SK-N-SH (cell line): ENCODE results near the gene ZNRF1. TPM values are rescaled to one million over a fixed set of nuclear protein-coding genes. Genes with fewer than 3 reads are reported as not detected.
A peak's percentile ranks its signal among the peaks of the same experiment; 100 is the strongest.

ENCODE experiments used
- CTCF ChIA-PET: fragments of 300-600, 350-600 bp; formaldehyde crosslinking; extraction: SDS; loops from one replicate; lab custom pipeline; 2021; lab: Yijun Ruan, JAX
- POLR2A ChIA-PET: fragments of 350-600 bp; sonication (Branson Sonifier 250); formaldehyde crosslinking; extraction: SDS; loops from one replicate; lab custom pipeline; 2020; ENCODE audit warnings: antibody characterized with exemption, inconsistent platforms; lab: Yijun Ruan, JAX
- DNase-seq: peaks from one replicate; pipeline ENCODE4 v3.0.0; 2012
- H2AFZ ChIP-seq: fragments of 200-600 bp; sonication (generic); 2 replicates; pipeline ENCODE4 v1.8.1; 2016; ENCODE audit warnings: antibody characterized with exemption, mild to moderate bottlenecking, low read depth
- H3F3A ChIP-seq: fragments of 200-600 bp; sonication (generic); replicated peaks from 2 replicates; pipeline ENCODE3; 2016; ENCODE audit warnings: antibody characterized with exemption, mild to moderate bottlenecking; ENCODE audit not compliant: insufficient read depth
- H3K27ac ChIP-seq, 2 experiments: fragments of 200-500 bp in 1 of 2; fragments of 200-600 bp in 1 of 2; sonication (Bioruptor generic) in 1 of 2; sonication (generic), shearing (Covaris generic) in 1 of 2; 2 replicates each; pipeline versions ENCODE4 v1.5.1 to v1.6.1; 2014 to 2016; ENCODE audit warnings: low read depth in 2 of 2, inconsistent platforms in 1 of 2, low read length in 1 of 2, mild to moderate bottlenecking in 1 of 2, mixed read lengths in 1 of 2
- H3K27me3 ChIP-seq: fragments of 200-600 bp; sonication (generic), shearing (Covaris generic); 2 replicates; pipeline ENCODE4 v1.6.1; 2016; ENCODE audit warnings: mixed run types; ENCODE audit not compliant: insufficient read depth
- H3K36me3 ChIP-seq, 2 experiments: fragments of 200-500 bp in 1 of 2; fragments of 200-600 bp in 1 of 2; sonication (Bioruptor generic) in 1 of 2; sonication (generic) in 1 of 2; replicated peaks in 1 of 2; 2 replicates each; pipeline versions ENCODE3 to v1.5.1; 2014 to 2016; ENCODE audit warnings: low read length in 1 of 2, mild to moderate bottlenecking in 1 of 2; ENCODE audit not compliant: insufficient read depth in 2 of 2, control insufficient read depth in 1 of 2
- H3K4me1 ChIP-seq, 2 experiments: fragments of 200-500 bp in 1 of 2; fragments of 200-600 bp in 1 of 2; sonication (Bioruptor generic) in 1 of 2; sonication (generic), shearing (Covaris generic) in 1 of 2; 2 replicates each; pipeline versions ENCODE4 v1.5.1 to v1.6.1; 2014 to 2016; ENCODE audit warnings: low read depth in 1 of 2, low read length in 1 of 2, mixed run types in 1 of 2; ENCODE audit not compliant: insufficient read depth in 2 of 2, control insufficient read depth in 1 of 2
- H3K4me2 ChIP-seq: fragments of 200-600 bp; sonication (generic), shearing (Covaris generic); 2 replicates; pipeline ENCODE4 v1.6.1; 2017; ENCODE audit warnings: mixed run types
- H3K4me3 ChIP-seq, 2 experiments: fragments of 200-500 bp in 1 of 2; fragments of 200-600 bp in 1 of 2; sonication (Bioruptor generic) in 1 of 2; sonication (generic), shearing (Covaris generic) in 1 of 2; 2 replicates each; pipeline versions ENCODE4 v1.5.1 to v1.8.1; 2014 to 2016; ENCODE audit warnings: low read depth in 2 of 2, inconsistent platforms in 1 of 2, low read length in 1 of 2, mild to moderate bottlenecking in 1 of 2, mixed read lengths in 1 of 2, moderate library complexity in 1 of 2
- H3K79me2 ChIP-seq: fragments of 200-600 bp; sonication (generic); 2 replicates; pipeline ENCODE4 v1.8.1; 2017; ENCODE audit warnings: mild to moderate bottlenecking; ENCODE audit not compliant: insufficient read depth
- H3K9ac ChIP-seq: fragments of 200-600 bp; sonication (generic); 2 replicates; pipeline ENCODE4 v1.6.1; 2017; ENCODE audit warnings: mixed run types
- H3K9me2 ChIP-seq: fragments of 200-600 bp; sonication (generic); 2 replicates; pipeline ENCODE4 v1.6.1; 2017; ENCODE audit warnings: mixed run types
- H3K9me3 ChIP-seq: fragments of 200-600 bp; sonication (generic); 2 replicates; pipeline ENCODE4 v1.6.1; 2017; ENCODE audit warnings: mixed run types, mild to moderate bottlenecking, moderate library complexity
- H4K20me1 ChIP-seq: fragments of 200-600 bp; sonication (generic); 2 replicates; pipeline ENCODE4 v1.6.1; 2017; ENCODE audit warnings: mild to moderate bottlenecking, mixed run types; ENCODE audit not compliant: insufficient read depth
- CHD2 ChIP-seq: fragments of 150-350 bp; IDR thresholded peaks from 2 replicates; pipeline ENCODE4 v1.6.1; 2018; ENCODE audit warnings: low read length; ENCODE audit not compliant: partially characterized antibody
- FOSL2 ChIP-seq: IDR thresholded peaks from 2 replicates; pipeline ENCODE4 v1.4.0; 2012; ENCODE audit warnings: low read depth, mild to moderate bottlenecking, moderate library complexity, borderline replicate concordance
- GATA2 ChIP-seq: sonication (generic); formaldehyde crosslinking; IDR thresholded peaks from 2 replicates; pipeline ENCODE4 v1.5.0; 2020; ENCODE audit warnings: mild to moderate bottlenecking, missing genetic modification reagents
- MXI1 ChIP-seq: IDR thresholded peaks from 2 replicates; pipeline ENCODE4 v1.6.1; 2012; ENCODE audit warnings: mild to moderate bottlenecking, low read depth, low read length, improper control_type of control experiment
- NFIC ChIP-seq: IDR thresholded peaks from 2 replicates; pipeline ENCODE4 v1.4.0; 2012; ENCODE audit warnings: borderline replicate concordance
- NRF1 ChIP-seq: IDR thresholded peaks from 2 replicates; pipeline ENCODE4 v1.6.1; 2012; ENCODE audit warnings: low read depth, mild to moderate bottlenecking, low read length
- POLR2AphosphoS5 ChIP-seq: IDR thresholded peaks from 2 replicates; pipeline ENCODE4 v1.6.1; 2012; ENCODE audit warnings: low read depth, low read length
- RCOR1 ChIP-seq: fragments of 150-350 bp; IDR thresholded peaks from 2 replicates; pipeline ENCODE4 v1.6.1; 2017; ENCODE audit warnings: antibody characterized with exemption, low read length
- SIN3A ChIP-seq: IDR thresholded peaks from 2 replicates; pipeline ENCODE4 v1.6.1; 2012; ENCODE audit warnings: low read depth, mild to moderate bottlenecking, low read length, moderate library complexity, borderline replicate concordance
- SMC3 ChIP-seq: IDR thresholded peaks from 2 replicates; pipeline ENCODE4 v1.6.1; 2012; ENCODE audit warnings: low read depth, low read length, improper control_type of control experiment
- TCF12 ChIP-seq: IDR thresholded peaks from 2 replicates; pipeline ENCODE4 v1.4.0; 2012
- USF1 ChIP-seq: IDR thresholded peaks from 2 replicates; pipeline ENCODE4 v1.4.0; 2012; ENCODE audit warnings: low read depth, borderline replicate concordance
- YY1 ChIP-seq: IDR thresholded peaks from 2 replicates; pipeline ENCODE4 v1.4.0; 2012; ENCODE audit warnings: low read depth, mild to moderate bottlenecking
- ZBTB33 ChIP-seq: IDR thresholded peaks from 2 replicates; pipeline ENCODE4 v1.4.0; 2012; ENCODE audit warnings: low read depth, borderline replicate concordance
- WGBS: methylation state at CpG from one replicate; pipeline ENCODE4 v1.1.6; 2017; ENCODE audit warnings: low lambda C conversion rate; 5-methylcytosine and 5-hydroxymethylcytosine counted together
- polyA plus RNA-seq, 3 experiments: library from polyadenylated mRNA; depleted of rRNA; stranded (reverse); fragments of >200 nt; gene quantifications; 2 replicates each; pipeline ENCODE4 v1.2.3, GENCODE V29; 2012

ZNRF1 gene
- polyA plus RNA-seq, 1 of the 3 experiments (the other 2 are of a cell fraction) = 23.7 TPM

- Histone ChIP-seq H3K36me3 (peaks cover 0 to 3% of the 10 kb centered on the region in 2 experiments), H3K9me3 (no peaks in the 10 kb centered on the region), H2AFZ (no peak overlapping the region), H3K9ac (no peak overlapping the region), H3K27ac (no peak overlapping the region), H3K9me2 (no peaks in the 10 kb centered on the region), H3K4me2 (no peak overlapping the region), H3K4me3 (no peak overlapping the region), H3K27me3 (no peaks in the 10 kb centered on the region), H3F3A (no peaks in the 10 kb centered on the region), H3K4me1 (peaks cover 14 to 36% of the 10 kb centered on the region in 2 experiments; a peak in 3 of 4 replicates), H4K20me1 (peaks cover 41% of the 10 kb centered on the region), H3K79me2 (peaks cover 76% of the 10 kb centered on the region)
- WGBS = 78% methylated on average over 4 of the region's 4 CpGs
- CTCF ChIA-PET = no interaction called here
- DNase-seq = no peak
- POLR2A ChIA-PET = no interaction called here
- no peak for TF ChIP-seq YY1
- no peak for TF ChIP-seq MXI1
Observed at GRCh38 chr16:75085556-75085955, 86.7 kb downstream of the ZNRF1 start.

DNA sequence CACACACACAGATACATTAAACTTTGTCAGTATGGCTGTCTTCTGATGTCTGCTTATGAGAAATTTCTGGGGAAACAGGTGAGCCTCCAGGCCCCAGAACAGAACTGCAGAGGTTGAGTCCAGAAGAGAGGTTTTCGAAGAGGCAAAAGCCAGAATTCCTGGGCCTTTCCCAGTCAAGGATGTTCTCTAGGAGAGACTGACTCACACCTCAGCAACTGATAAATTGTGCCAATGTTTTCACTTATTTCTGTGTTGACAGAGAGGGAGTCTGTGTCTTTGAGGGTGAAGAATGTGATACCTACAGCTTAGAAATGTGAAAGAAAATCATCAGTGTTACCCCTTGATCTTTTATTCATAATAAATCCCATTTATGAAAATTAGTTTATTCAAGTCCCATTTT is 87.5 kb downstream of the ZNRF1 start:
- Histone ChIP-seq H3K27me3 (no peaks in the 10 kb centered on the region), H3K9me3 (no peaks in the 10 kb centered on the region), H3K36me3 (peaks cover 0 to 3% of the 10 kb centered on the region in 2 experiments), H4K20me1 (peaks cover 39% of the 10 kb centered on the region), H3K79me2 (peaks cover 75% of the 10 kb centered on the region), H3K4me2 (no peak overlapping the region), H2AFZ (no peak overlapping the region), H3K9ac (no peak overlapping the region), H3K4me1 (peaks cover 13 to 36% of the 10 kb centered on the region in 2 experiments; a peak in 3 of 4 replicates), H3K9me2 (no peaks in the 10 kb centered on the region), H3K27ac (peak overlapping the region; percentile 19 to 78; a peak in 3 of 4 replicates), H3K4me3 (no peak overlapping the region), H3F3A (no peaks in the 10 kb centered on the region)
- TF ChIP-seq GATA2 (CRISPR knock-in tag) = no peak
- no peak for TF ChIP-seq TCF12
- no peak for TF ChIP-seq NRF1
- TF ChIP-seq USF1 = no peak
- no peak for TF ChIP-seq POLR2AphosphoS5
- no peak for TF ChIP-seq FOSL2
- TF ChIP-seq NFIC = no peak
- TF ChIP-seq SIN3A = no peak
- no peak for TF ChIP-seq MXI1
- TF ChIP-seq CHD2 = no peak
- TF ChIP-seq ZBTB33 = no peak
- no peak for TF ChIP-seq SMC3
- no peak for TF ChIP-seq RCOR1
- 88% methylated on average over 1 of the region's 1 CpG for WGBS
- ChIA-PET POLR2A (no interaction called here), CTCF (interaction anchor here (0.8 kb wide), 1 partner anchor 25 kb away, joined by 3 read pairs; no protein-coding TSS in a partner anchor)
- no peak for DNase-seq
